ENCODE data around the gene PSD.

DNA sequence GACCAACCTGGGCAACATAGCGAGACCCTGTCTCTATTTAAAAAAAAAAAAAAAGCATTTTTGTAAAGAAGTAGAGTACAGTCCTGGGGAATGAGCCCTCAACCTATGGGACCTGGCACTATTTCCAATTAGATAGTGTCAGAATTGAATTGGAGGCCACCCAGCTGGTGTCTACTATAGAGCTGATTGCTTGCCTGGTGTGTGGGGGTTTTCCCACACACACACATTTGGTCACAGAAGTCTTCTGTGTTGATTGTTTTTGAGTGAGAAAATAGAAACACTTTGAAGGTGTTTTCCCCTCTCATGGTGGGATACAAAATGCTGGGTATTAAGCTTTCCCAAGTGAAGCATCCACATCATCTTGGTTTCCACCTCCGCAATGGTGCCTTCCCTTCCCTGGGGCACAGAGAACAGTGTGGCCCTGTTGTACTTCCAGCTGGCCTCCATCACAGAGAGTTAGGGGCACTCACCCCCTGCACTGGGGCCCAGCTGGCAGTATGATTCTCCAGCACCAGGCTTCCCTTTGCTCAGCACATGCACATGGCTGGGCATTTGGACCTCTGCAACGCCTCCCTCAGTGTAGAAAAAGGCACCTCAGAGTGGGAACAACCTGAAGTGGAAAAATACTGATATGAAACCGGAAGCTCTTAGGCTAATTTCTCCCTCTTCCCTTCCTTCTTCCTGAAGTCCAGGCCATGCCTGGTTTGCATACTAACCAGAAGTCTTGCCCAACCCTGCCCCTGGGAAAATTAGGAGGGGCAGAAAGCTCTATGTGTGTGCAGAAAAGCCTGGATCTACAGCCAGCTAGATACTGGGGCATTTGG is 33.8 kb downstream of the PSD start:
- TF ChIP-seq, protein P1, sequence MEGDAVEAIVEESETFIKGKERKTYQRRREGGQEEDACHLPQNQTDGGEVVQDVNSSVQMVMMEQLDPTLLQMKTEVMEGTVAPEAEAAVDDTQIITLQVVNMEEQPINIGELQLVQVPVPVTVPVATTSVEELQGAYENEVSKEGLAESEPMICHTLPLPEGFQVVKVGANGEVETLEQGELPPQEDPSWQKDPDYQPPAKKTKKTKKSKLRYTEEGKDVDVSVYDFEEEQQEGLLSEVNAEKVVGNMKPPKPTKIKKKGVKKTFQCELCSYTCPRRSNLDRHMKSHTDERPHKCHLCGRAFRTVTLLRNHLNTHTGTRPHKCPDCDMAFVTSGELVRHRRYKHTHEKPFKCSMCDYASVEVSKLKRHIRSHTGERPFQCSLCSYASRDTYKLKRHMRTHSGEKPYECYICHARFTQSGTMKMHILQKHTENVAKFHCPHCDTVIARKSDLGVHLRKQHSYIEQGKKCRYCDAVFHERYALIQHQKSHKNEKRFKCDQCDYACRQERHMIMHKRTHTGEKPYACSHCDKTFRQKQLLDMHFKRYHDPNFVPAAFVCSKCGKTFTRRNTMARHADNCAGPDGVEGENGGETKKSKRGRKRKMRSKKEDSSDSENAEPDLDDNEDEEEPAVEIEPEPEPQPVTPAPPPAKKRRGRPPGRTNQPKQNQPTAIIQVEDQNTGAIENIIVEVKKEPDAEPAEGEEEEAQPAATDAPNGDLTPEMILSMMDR (IDR thresholded peaks at IDR 0.05), result no peak
- no peak for TF ChIP-seq POLR2A (IDR thresholded peaks at IDR 0.05)
